OCI-LY7 (cell line): ENCODE measurements around the gene POU2AF3. TPM values are rescaled to one million over a fixed set of nuclear protein-coding genes. Genes with fewer than 3 reads are reported as not detected.
"Not testable (repeated sequence)": the region's sequence is repeated elsewhere in the genome, so short reads cannot be mapped to it uniquely, and the experiment has no call there.

Source experiments
- BruUV-seq: library from RNA; stranded (reverse); fragments of 400-500 nt; replicated peaks from 2 replicates; lab custom pipeline; 2021; lab: Mats Ljungman, UMichigan
- CTCF ChIA-PET: fragments of 300-600 bp; sonication (Branson Sonifier 250); formaldehyde crosslinking; loops from one replicate; lab custom pipeline; 2022; ENCODE audit warnings: antibody characterized with exemption; ENCODE audit not compliant: unreplicated experiment; lab: Charles Lee
- POLR2A ChIA-PET: fragments of 300-600 bp; sonication (Branson Sonifier 250); formaldehyde crosslinking; loops from one replicate; lab custom pipeline; 2022; ENCODE audit warnings: antibody characterized with exemption; lab: Charles Lee
- DNase-seq: peaks from one replicate; pipeline ENCODE4 v3.0.0-alpha.2; 2015; ENCODE audit warnings: low spot score
- H2AFZ ChIP-seq: fragments of 200-600 bp; sonication (generic), shearing (Covaris generic); 2 replicates; pipeline ENCODE4 v1.6.1; 2014; ENCODE audit warnings: mild to moderate bottlenecking, antibody characterized with exemption, low read length, moderate library complexity
- H3K27ac ChIP-seq: fragments of 200-600 bp; sonication (generic); 2 replicates; pipeline ENCODE4 v1.5.1; 2014; ENCODE audit warnings: mixed run types, low read depth, mild to moderate bottlenecking, moderate library complexity, low read length, inconsistent platforms; ENCODE audit not compliant: poor library complexity, severe bottlenecking
- H3K36me3 ChIP-seq: fragments of 200-600 bp; sonication (generic); 2 replicates; pipeline ENCODE4 v1.6.1; 2014; ENCODE audit warnings: mild to moderate bottlenecking, antibody characterized with exemption, low read length, moderate library complexity, mixed read lengths; ENCODE audit not compliant: insufficient read depth
- H3K4me1 ChIP-seq: fragments of 200-600 bp; sonication (generic); 2 replicates; pipeline ENCODE4 v1.5.1; 2014; ENCODE audit warnings: mild to moderate bottlenecking, low read length; ENCODE audit not compliant: insufficient read depth, poor library complexity, severe bottlenecking
- H3K4me2 ChIP-seq: fragments of 200-600 bp; sonication (generic); 2 replicates; pipeline ENCODE4 v1.6.1; 2014; ENCODE audit warnings: mild to moderate bottlenecking, low read length
- H3K4me3 ChIP-seq: fragments of 200-600 bp; sonication (generic); 2 replicates; pipeline ENCODE4 v1.5.1; 2014; ENCODE audit warnings: mild to moderate bottlenecking, low read depth, low read length; ENCODE audit not compliant: poor library complexity, severe bottlenecking
- H3K79me2 ChIP-seq: fragments of 200-600 bp; sonication (generic); 2 replicates; pipeline ENCODE4 v1.6.1; 2016; ENCODE audit warnings: low read depth, mild to moderate bottlenecking, low read length, moderate library complexity, mixed read lengths; ENCODE audit not compliant: insufficient read depth
- H3K9me2 ChIP-seq: fragments of 200-600 bp; sonication (generic); 2 replicates; pipeline ENCODE4 v1.6.1; 2016; ENCODE audit warnings: mild to moderate bottlenecking, low read length, mixed read lengths; ENCODE audit not compliant: insufficient read depth
- H3K9me3 ChIP-seq: fragments of 200-600 bp; sonication (generic); 2 replicates; pipeline ENCODE4 v1.6.1; 2014; ENCODE audit warnings: mild to moderate bottlenecking, mixed run types, low read length, mixed read lengths
- H4K20me1 ChIP-seq: fragments of 200-600 bp; sonication (generic); 2 replicates; pipeline ENCODE4 v1.6.1; 2014; ENCODE audit warnings: mild to moderate bottlenecking, antibody characterized with exemption, low read length, moderate library complexity, mixed read lengths; ENCODE audit not compliant: insufficient read depth
- EZH2phosphoT487 ChIP-seq: fragments of 200-600 bp; sonication (generic); IDR thresholded peaks from 2 replicates; pipeline ENCODE4 v1.6.1; 2018; ENCODE audit warnings: low read depth, borderline replicate concordance, mild to moderate bottlenecking, mixed run types, antibody characterized with exemption, low read length, moderate library complexity, mixed read lengths
- intact Hi-C: fragments of 100-400 bp; cut with micrococcal nuclease; formaldehyde crosslinking; loops from one replicate; pipeline ENCODE4 v1.10.0; 2022; ENCODE audit not compliant: unreplicated experiment
- total RNA-seq, 2 experiments: library from RNA; depleted of rRNA in 1 of 2; stranded (reverse); fragments of >200 nt in 1 of 2; shearing (Covaris generic) in 1 of 2; gene quantifications; 2 replicates each; pipeline ENCODE4 v1.2.3, GENCODE V29; 2014 to 2022
- TF ChIP-seq, protein P1 (sequence below): fragments of 200-600 bp; sonication (generic); conservative IDR thresholded peaks from 2 replicates; pipeline ENCODE4 v1.5.1; 2014; ENCODE audit warnings: mild to moderate bottlenecking, antibody characterized with exemption, low read length, moderate library complexity, mixed read lengths

Gene POU2AF3
- total RNA-seq, 2 experiments from 2014 or later = not detected

DNA sequence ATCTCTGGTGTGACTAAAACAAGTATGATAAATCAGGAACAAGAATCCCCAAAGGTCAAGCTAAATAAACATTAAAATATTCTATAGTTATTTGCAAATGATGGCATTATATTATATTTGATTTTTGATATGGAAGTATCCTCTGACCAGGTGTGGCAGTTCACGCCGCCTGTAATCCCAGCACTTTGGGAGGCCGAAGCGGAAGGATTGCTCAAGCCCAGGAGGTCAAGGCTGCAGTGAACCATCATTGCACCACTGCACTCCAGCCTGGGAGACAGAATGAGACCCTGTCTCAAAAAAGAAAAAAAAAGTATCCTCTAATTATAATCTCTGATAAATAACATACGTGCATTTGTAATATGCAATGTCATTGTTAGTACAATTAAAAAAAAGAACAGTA lies 6.6 kb upstream of the POU2AF3 start:
- H3K9me2 ChIP-seq = no peaks in the 10 kb centered on the region
- DNase-seq = no peak
- H3K4me2 ChIP-seq = no peak overlapping the region
- H3K4me3 ChIP-seq = no peak overlapping the region
- H3K9me3 ChIP-seq = no peaks in the 10 kb centered on the region
- CTCF ChIA-PET = no interaction called here
- POLR2A ChIA-PET = interaction anchor here (0.8 kb wide), 1 partner anchor 127 kb away, joined by 3 read pairs; no protein-coding TSS in a partner anchor
- no peak overlapping the region for H2AFZ ChIP-seq
- intact Hi-C loops = no loop called here
- no TSS peak for BruUV-seq
- H3K36me3 ChIP-seq = no peaks in the 10 kb centered on the region
- H3K79me2 ChIP-seq = no peaks in the 10 kb centered on the region
- no peak for TF ChIP-seq EZH2phosphoT487
- TF ChIP-seq, protein P1, sequence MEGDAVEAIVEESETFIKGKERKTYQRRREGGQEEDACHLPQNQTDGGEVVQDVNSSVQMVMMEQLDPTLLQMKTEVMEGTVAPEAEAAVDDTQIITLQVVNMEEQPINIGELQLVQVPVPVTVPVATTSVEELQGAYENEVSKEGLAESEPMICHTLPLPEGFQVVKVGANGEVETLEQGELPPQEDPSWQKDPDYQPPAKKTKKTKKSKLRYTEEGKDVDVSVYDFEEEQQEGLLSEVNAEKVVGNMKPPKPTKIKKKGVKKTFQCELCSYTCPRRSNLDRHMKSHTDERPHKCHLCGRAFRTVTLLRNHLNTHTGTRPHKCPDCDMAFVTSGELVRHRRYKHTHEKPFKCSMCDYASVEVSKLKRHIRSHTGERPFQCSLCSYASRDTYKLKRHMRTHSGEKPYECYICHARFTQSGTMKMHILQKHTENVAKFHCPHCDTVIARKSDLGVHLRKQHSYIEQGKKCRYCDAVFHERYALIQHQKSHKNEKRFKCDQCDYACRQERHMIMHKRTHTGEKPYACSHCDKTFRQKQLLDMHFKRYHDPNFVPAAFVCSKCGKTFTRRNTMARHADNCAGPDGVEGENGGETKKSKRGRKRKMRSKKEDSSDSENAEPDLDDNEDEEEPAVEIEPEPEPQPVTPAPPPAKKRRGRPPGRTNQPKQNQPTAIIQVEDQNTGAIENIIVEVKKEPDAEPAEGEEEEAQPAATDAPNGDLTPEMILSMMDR = no peak
- no peaks in the 10 kb centered on the region for H4K20me1 ChIP-seq
- H3K27ac ChIP-seq = no peak overlapping the region
- no peaks in the 10 kb centered on the region for H3K4me1 ChIP-seq

GRCh38 chr11:111292408-111292807 lies 5.9 kb upstream of the POU2AF3 start:
- CTCF ChIA-PET, H3K4me1 ChIP-seq, H3K9me2 ChIP-seq, H4K20me1 ChIP-seq, H3K4me2 ChIP-seq, DNase-seq, H3K79me2 ChIP-seq, H3K27ac ChIP-seq, BruUV-seq, intact Hi-C loops, H3K4me3 ChIP-seq, H2AFZ ChIP-seq, H3K9me3 ChIP-seq, H3K36me3 ChIP-seq: not testable (repeated sequence)
- POLR2A ChIA-PET = interaction anchor here (0.5 to 0.8 kb wide), 2 partner anchors 43 to 126 kb away, joined by 3 read pairs; no protein-coding TSS in a partner anchor

- H3K9me2 ChIP-seq = no peaks in the 10 kb centered on the region
- no TSS peak for BruUV-seq
- H3K36me3 ChIP-seq = no peaks in the 10 kb centered on the region
- no peak for TF ChIP-seq EZH2phosphoT487
- TF ChIP-seq, protein P1 = no peak
- no peaks in the 10 kb centered on the region for H3K79me2 ChIP-seq
- intact Hi-C loops = no loop called here
- H3K27ac ChIP-seq = no peak overlapping the region
- H2AFZ ChIP-seq = no peak overlapping the region
- ChIA-PET CTCF (no interaction called here), POLR2A (interaction anchor here (0.5 to 1.2 kb wide), 2 partner anchors 122 to 128 kb away, joined by 3 read pairs; no protein-coding TSS in a partner anchor)
- peaks cover 2% of the 10 kb centered on the region for H3K4me1 ChIP-seq
- no peak overlapping the region for H3K4me3 ChIP-seq
- no peaks in the 10 kb centered on the region for H4K20me1 ChIP-seq
- H3K4me2 ChIP-seq = no peak overlapping the region
- DNase-seq = no peak
- H3K9me3 ChIP-seq = no peaks in the 10 kb centered on the region
These were observed 2.1 kb upstream of the POU2AF3 start for GRCh38 chr11:111296196-111296595.
